ENCODE data around the gene C7orf25. TPM values are rescaled to one million over a fixed set of nuclear protein-coding genes. Genes with fewer than 3 reads are reported as not detected.
A peak's percentile ranks its signal among the peaks of the same experiment; 100 is the strongest.

Gene C7orf25
- total RNA-seq, 1 donor from 2014 or later, result 8.1 TPM

GRCh38 chr7:42915356-42915755, 3.5 kb upstream of the C7orf25 start:
- DNase-seq (ENCODE audit: extremely low spot score, unreplicated experiment), result no peak
- no peak overlapping the region for H3K27ac Mint-ChIP-seq
- TF ChIP-seq CTCF (conservative IDR thresholded peaks at IDR 0.05), result no peak
- peaks cover 21% of the 10 kb centered on the region for H3K36me3 Mint-ChIP-seq
- H3K4me1 Mint-ChIP-seq (ENCODE audit: unreplicated experiment), result peaks cover 5% of the 10 kb centered on the region
- no peak overlapping the region for H3K4me3 Mint-ChIP-seq
- H3K27me3 Mint-ChIP-seq, result no peaks in the 10 kb centered on the region
- no peaks in the 10 kb centered on the region for H3K9me3 Mint-ChIP-seq

- Mint-ChIP-seq H3K4me3 (no peak overlapping the region), H3K27ac (no peak overlapping the region), H3K9me3 (no peaks in the 10 kb centered on the region), H3K36me3 (peaks cover 16% of the 10 kb centered on the region), H3K4me1 (ENCODE audit: unreplicated experiment) (peaks cover 5% of the 10 kb centered on the region), H3K27me3 (no peaks in the 10 kb centered on the region)
- DNase-seq (ENCODE audit: extremely low spot score, unreplicated experiment), result no peak
- TF ChIP-seq CTCF (conservative IDR thresholded peaks at IDR 0.05), result no peak
These were observed 2.7 kb upstream of the C7orf25 start for GRCh38 chr7:42914421-42915045.

- H3K36me3 Mint-ChIP-seq, result peaks cover 14% of the 10 kb centered on the region
- no peak overlapping the region for H3K4me3 Mint-ChIP-seq
- no peak overlapping the region for H3K27ac Mint-ChIP-seq
- no peak for TF ChIP-seq CTCF (conservative IDR thresholded peaks at IDR 0.05)
- no peak for DNase-seq (ENCODE audit: extremely low spot score, unreplicated experiment)
- H3K9me3 Mint-ChIP-seq, result no peaks in the 10 kb centered on the region
- no peaks in the 10 kb centered on the region for H3K27me3 Mint-ChIP-seq
- peaks cover 5% of the 10 kb centered on the region for H3K4me1 Mint-ChIP-seq (ENCODE audit: unreplicated experiment)
These were observed 2.1 kb upstream of the C7orf25 start for GRCh38 chr7:42914009-42914408.

GRCh38 chr7:42913591-42913990, 1.7 kb upstream of the C7orf25 start:
- peaks cover 5% of the 10 kb centered on the region for H3K4me1 Mint-ChIP-seq (ENCODE audit: unreplicated experiment)
- H3K9me3 Mint-ChIP-seq, result no peaks in the 10 kb centered on the region
- DNase-seq (ENCODE audit: extremely low spot score, unreplicated experiment), result no peak
- H3K36me3 Mint-ChIP-seq, result peaks cover 14% of the 10 kb centered on the region
- H3K27me3 Mint-ChIP-seq, result no peaks in the 10 kb centered on the region
- TF ChIP-seq CTCF (conservative IDR thresholded peaks at IDR 0.05), result no peak
- no peak overlapping the region for H3K27ac Mint-ChIP-seq
- no peak overlapping the region for H3K4me3 Mint-ChIP-seq

GRCh38 chr7:42910306-42910705, 1.6 kb downstream of the C7orf25 start:
- no peak overlapping the region for H3K27ac Mint-ChIP-seq
- H3K4me3 Mint-ChIP-seq, result peak overlapping the region; percentile 96
- DNase-seq (ENCODE audit: extremely low spot score, unreplicated experiment), result no peak
- H3K9me3 Mint-ChIP-seq, result no peaks in the 10 kb centered on the region
- peaks cover 14% of the 10 kb centered on the region for H3K4me1 Mint-ChIP-seq (ENCODE audit: unreplicated experiment)
- TF ChIP-seq CTCF (conservative IDR thresholded peaks at IDR 0.05), result no peak
- H3K36me3 Mint-ChIP-seq, result peaks cover 3% of the 10 kb centered on the region
- no peaks in the 10 kb centered on the region for H3K27me3 Mint-ChIP-seq

- no peak overlapping the region for H3K4me3 Mint-ChIP-seq
These were observed 4.6 kb downstream of the C7orf25 start for GRCh38 chr7:42907316-42907715.

More at GRCh38 chr7:42907316-42907715, 4.6 kb downstream of the C7orf25 start:
- Mint-ChIP-seq H3K27me3 (no peaks in the 10 kb centered on the region), H3K4me1 (ENCODE audit: unreplicated experiment) (peaks cover 14% of the 10 kb centered on the region), H3K36me3 (no peaks in the 10 kb centered on the region), H3K27ac (no peak overlapping the region), H3K9me3 (no peaks in the 10 kb centered on the region)
- DNase-seq (ENCODE audit: extremely low spot score, unreplicated experiment), result no peak
- no peak for TF ChIP-seq CTCF (conservative IDR thresholded peaks at IDR 0.05)

All from type B pancreatic cell (in vitro differentiated cells).